GM15510 (cell line): ENCODE measurements around the gene GAB2.

ENCODE experiments used
- POLR2A ChIP-seq: IDR thresholded peaks from 3 replicates; pipeline ENCODE4 v1.6.1; 2011; ENCODE audit warnings: borderline replicate concordance; ENCODE audit not compliant: insufficient read length; ENCODE audit errors: extremely low read depth

GAB2 gene

GRCh38 chr11:78345450-78345849 is 72.2 kb downstream of the GAB2 start:
- no peak for TF ChIP-seq POLR2A

DNA sequence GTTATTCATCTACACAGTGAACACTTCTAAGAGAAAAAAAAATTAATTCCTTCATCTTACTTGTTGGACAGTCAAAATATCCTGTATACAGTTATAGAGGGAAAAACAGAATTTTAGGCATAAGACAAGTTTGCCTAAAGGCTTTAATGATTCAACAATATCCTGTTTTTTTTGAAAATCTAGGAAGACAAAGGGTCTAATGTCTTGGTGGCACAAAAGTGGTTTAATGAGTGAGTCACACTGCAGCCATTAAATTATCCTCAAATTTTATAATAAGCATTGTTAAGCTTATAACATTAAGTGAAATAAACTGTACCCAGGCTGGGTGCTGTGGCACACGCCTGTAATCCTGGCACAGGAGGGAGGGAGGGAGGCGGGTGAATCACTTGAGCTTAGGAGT is 72.9 kb downstream of the GAB2 start:
- no peak for TF ChIP-seq POLR2A

DNA sequence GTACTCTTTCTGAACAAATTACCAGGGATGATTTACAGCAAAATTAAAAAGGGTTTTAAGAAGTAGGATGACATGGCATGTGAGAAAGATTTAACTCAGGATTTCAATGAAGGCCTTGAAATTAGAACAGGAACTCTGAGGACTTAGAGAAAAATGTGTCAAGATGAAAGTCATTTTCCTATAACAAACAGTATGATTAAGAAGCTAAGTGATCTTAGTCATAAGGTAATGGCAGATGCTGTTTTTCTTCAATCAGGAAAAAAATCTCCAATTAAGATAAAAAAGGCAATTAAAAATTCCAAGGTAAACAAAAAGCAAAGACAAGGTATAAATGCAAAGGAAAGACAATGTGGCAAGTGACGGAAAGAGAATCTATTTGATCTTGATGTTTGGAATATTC is 73.5 kb downstream of the GAB2 start:
- no peak for TF ChIP-seq POLR2A

- no peak for TF ChIP-seq POLR2A
These were observed 74.3 kb downstream of the GAB2 start for GRCh38 chr11:78343303-78343702.

DNA sequence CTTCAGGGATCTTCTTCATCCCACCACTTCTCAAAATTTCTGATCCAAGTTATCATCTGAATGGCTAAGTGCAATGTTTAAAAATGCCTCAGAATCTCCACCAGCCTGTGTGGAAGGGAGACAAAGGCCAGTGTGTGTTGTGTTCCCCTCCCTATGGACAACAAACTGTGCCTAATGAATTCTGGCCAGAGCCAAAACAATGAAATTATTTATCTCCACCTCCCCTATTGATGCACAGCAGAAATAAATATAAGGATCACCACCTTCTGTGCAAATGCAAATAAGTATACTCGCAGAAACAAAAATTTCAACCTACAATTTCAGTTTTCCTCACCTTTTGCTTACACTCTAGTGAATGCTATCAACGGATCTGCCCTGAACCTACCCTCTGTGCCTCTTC is 75.8 kb downstream of the GAB2 start:
- no peak for TF ChIP-seq POLR2A

- no peak for TF ChIP-seq POLR2A
These were observed 77.1 kb downstream of the GAB2 start for GRCh38 chr11:78340530-78340929.

GRCh38 chr11:78339945-78340344 is 77.7 kb downstream of the GAB2 start:
- TF ChIP-seq POLR2A, result no peak

DNA sequence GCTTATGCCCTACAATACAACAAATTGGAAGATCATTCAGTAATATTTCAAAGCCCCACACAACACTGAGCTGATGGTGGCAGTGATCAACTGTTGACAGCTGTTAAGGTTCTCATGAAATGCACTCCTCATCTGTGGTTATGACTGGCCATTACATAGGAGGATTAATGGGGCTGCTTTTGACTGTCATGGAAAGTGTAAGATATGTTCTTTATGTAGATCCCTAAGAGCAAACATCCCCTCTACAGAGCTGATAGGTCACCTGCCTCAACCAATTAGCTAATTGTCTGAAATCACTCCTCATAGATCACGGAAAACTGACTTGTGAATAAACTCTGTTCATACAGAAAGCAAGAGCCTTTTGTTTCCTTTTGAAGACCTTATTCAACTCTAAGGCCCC is 78.1 kb downstream of the GAB2 start:
- no peak for TF ChIP-seq POLR2A

- TF ChIP-seq POLR2A, result no peak
These were observed 78.9 kb downstream of the GAB2 start for GRCh38 chr11:78338702-78339101.

GRCh38 chr11:78338138-78338537 is 79.5 kb downstream of the GAB2 start:
- no peak for TF ChIP-seq POLR2A

- no peak for TF ChIP-seq POLR2A
These were observed 80.1 kb downstream of the GAB2 start for GRCh38 chr11:78337554-78337924.

DNA sequence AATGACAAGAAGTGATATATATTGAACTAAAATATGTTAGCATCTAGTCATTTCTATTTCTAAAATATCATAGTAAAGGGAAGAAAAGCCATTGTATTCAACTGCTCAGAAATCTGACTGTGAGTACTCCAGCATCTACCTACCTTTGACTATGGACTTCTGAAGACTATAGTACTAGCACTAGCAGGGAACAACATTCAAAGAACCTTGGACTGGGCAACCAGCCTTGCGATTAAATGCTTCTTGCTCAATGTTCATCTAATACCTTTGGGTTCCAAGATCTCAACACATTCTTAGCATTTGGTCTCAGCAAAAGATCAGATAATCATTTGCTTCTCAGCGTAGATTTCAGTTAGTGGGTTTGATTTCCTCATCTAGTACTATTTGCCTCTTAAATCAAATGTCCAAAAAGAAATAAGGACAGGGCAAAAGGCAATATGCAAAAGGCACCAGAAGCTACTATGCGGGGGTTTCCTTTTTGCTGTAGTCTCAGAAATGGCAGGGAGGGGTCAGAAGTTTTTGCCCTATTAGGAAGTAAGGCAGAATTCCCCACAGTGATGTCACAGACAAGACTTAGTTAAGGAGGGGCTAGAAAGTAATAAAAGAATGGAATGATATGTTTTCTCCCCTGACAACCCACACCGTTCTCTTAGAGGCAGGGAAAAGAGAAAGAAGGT is 80.6 kb downstream of the GAB2 start:
- TF ChIP-seq POLR2A, result no peak

DNA sequence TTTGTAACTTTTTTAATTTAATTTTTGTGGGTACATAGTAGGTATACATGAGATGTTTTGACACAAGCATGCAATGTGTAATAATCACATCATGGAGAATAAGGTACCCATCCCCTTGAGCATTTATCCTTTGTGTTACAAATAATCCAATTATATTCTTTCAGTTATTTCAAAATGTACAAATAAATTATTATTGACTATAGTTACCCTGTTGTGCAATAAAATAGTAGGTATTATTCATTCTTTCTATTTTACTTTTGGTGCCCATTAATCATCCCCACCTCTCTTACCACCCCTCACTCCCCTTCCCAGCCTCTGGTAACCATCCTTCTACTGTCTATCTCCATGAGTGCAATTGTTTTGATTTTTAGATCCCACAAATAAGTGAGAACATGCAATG is 83.5 kb downstream of the GAB2 start:
- no peak for TF ChIP-seq POLR2A

GRCh38 chr11:78332872-78333271 is 84.7 kb downstream of the GAB2 start:
- no peak for TF ChIP-seq POLR2A

GRCh38 chr11:78332174-78332866 is 85.3 kb downstream of the GAB2 start:
- TF ChIP-seq POLR2A, result no peak

GRCh38 chr11:78331711-78332110 is 85.9 kb downstream of the GAB2 start:
- TF ChIP-seq POLR2A, result no peak
